ENCODE data around the gene FCGR2B.

GRCh38 chr1:161676958-161677689, 14.2 kb downstream of the FCGR2B start:
- TF ChIP-seq ATF3 (CRISPR knock-in tag; conservative IDR thresholded peaks at IDR 0.05) (no peak), SOX15 (CRISPR knock-in tag; IDR thresholded peaks at IDR 0.05) (no peak), JUN (CRISPR knock-in tag; IDR thresholded peaks at IDR 0.05) (no peak), CTCF (IDR thresholded peaks at IDR 0.05) (no peak), USF2 (CRISPR knock-in tag; IDR thresholded peaks at IDR 0.05) (no peak)

Data from WTC11 (cell line).